Keratinocyte (primary cell): Measurements from ENCODE around the gene RPGRIP1. TPM values are rescaled to one million over a fixed set of nuclear protein-coding genes. Genes with fewer than 3 reads are reported as not detected.

Experiments
- DNase-seq: peaks from one replicate; pipeline ENCODE4 v3.0.0-alpha.2; 2011; ENCODE audit warnings: low read depth, missing footprints, low spot score
- FAIRE-seq: peaks from 2 replicates; lab custom pipeline; 2011; peaks lifted over from hg19 to GRCh38; lab: Jason Lieb, UNC
- H2AFZ ChIP-seq: 2 replicates; pipeline ENCODE4 v1.6.0; 2012; ENCODE audit warnings: low read length, control low read depth, inconsistent platforms; ENCODE audit not compliant: control insufficient read depth
- H3K27ac ChIP-seq: 2 replicates; pipeline ENCODE4 v1.5.1; 2011; ENCODE audit warnings: low read length; ENCODE audit not compliant: control insufficient read depth, insufficient read depth
- H3K27me3 ChIP-seq: 3 replicates; pipeline ENCODE4 v1.6.0; 2011; ENCODE audit warnings: low read length; ENCODE audit not compliant: control insufficient read depth, insufficient read depth; ENCODE audit errors: extremely low read depth
- H3K36me3 ChIP-seq, 2 experiments: 2 replicates in 1 of 2; 3 replicates in 1 of 2; pipeline ENCODE4 v1.5.1; 2011; ENCODE audit warnings: low read length in 2 of 2, mild to moderate bottlenecking in 1 of 2; ENCODE audit not compliant: control insufficient read depth in 2 of 2, insufficient read depth in 2 of 2; ENCODE audit errors: extremely low read depth in 1 of 2
- H3K4me1 ChIP-seq: 3 replicates; pipeline ENCODE4 v1.5.1; 2011; ENCODE audit warnings: low read length; ENCODE audit not compliant: control insufficient read depth, insufficient read depth; ENCODE audit errors: extremely low read depth
- H3K4me2 ChIP-seq: 3 replicates; pipeline ENCODE4 v1.6.0; 2011; ENCODE audit warnings: low read depth, low read length; ENCODE audit not compliant: control insufficient read depth, insufficient read depth; ENCODE audit errors: extremely low read depth
- H3K4me3 ChIP-seq, 3 experiments: fragments of 200-600 bp in 1 of 3; sonication (generic) in 1 of 3; 2 replicates in 2 of 3; 3 replicates in 1 of 3; pipeline ENCODE4 v1.5.1; 2011 to 2016; ENCODE audit warnings: low read length in 3 of 3, mild to moderate bottlenecking in 3 of 3, control low read depth in 2 of 3, inconsistent platforms in 1 of 3, low read depth in 1 of 3, mixed read lengths in 1 of 3, mixed run types in 1 of 3, moderate library complexity in 1 of 3; ENCODE audit not compliant: control insufficient read depth in 2 of 3, insufficient read depth in 2 of 3; ENCODE audit errors: extremely low read depth in 1 of 3
- H3K79me2 ChIP-seq: 2 replicates; pipeline ENCODE4 v1.6.0; 2012; ENCODE audit warnings: low read length; ENCODE audit not compliant: control insufficient read depth, insufficient read depth
- H3K9ac ChIP-seq: 3 replicates; pipeline ENCODE4 v1.6.0; 2011; ENCODE audit warnings: low read length; ENCODE audit not compliant: control insufficient read depth, insufficient read depth; ENCODE audit errors: extremely low read depth
- H3K9me1 ChIP-seq: 3 replicates; pipeline ENCODE4 v1.6.0; 2011; ENCODE audit warnings: low read length; ENCODE audit not compliant: control insufficient read depth, insufficient read depth; ENCODE audit errors: extremely low read depth
- H3K9me3 ChIP-seq: 2 replicates; pipeline ENCODE4 v1.5.1; 2012; ENCODE audit warnings: low read depth, low read length; ENCODE audit not compliant: control insufficient read depth
- H4K20me1 ChIP-seq: 3 replicates; pipeline ENCODE4 v1.6.0; 2011; ENCODE audit warnings: low read length; ENCODE audit not compliant: control insufficient read depth, insufficient read depth; ENCODE audit errors: extremely low read depth
- EZH2 ChIP-seq: IDR thresholded peaks from one replicate; pipeline ENCODE4 v1.6.1; 2012; ENCODE audit warnings: inconsistent platforms, mild to moderate bottlenecking, low read length, moderate library complexity
- dilution Hi-C: fragments of 300-500 bp; cut with MboI; formaldehyde crosslinking; loops from one replicate; pipeline ENCODE4 v1.7.0; 2020; ENCODE audit warnings: low sequenced_read_pairs; ENCODE audit not compliant: extremely low pct_ligation_motif_present
- polyA plus RNA-seq, 5 experiments: library from polyadenylated mRNA; depleted of rRNA in 3 of 5; stranded (reverse) in 3 of 5; stranded (forward) in 1 of 5; unstranded in 1 of 5; fragments of >200 nt; gene quantifications; 1 replicate in 1 of 5; 2 replicates in 3 of 5; 3 replicates in 1 of 5; pipeline versions ENCODE4 v1.2.1 to v1.2.3, GENCODE V29; 2011 to 2012; ENCODE audit warnings: missing spikeins in 2 of 5, low read depth in 1 of 5, low replicate concordance in 1 of 5
- TF ChIP-seq, protein P1 (sequence below), 3 experiments: IDR thresholded peaks in 1 of 3; conservative IDR thresholded peaks in 1 of 3; optimal IDR thresholded peaks in 1 of 3; 2 replicates in 2 of 3; 3 replicates in 1 of 3; pipeline versions ENCODE3 to v1.5.1; 2011; ENCODE audit warnings: low read length in 3 of 3, mild to moderate bottlenecking in 3 of 3, moderate library complexity in 2 of 3, control low read depth in 1 of 3, inconsistent platforms in 1 of 3; ENCODE audit not compliant: insufficient read depth in 2 of 3; ENCODE audit errors: extremely low read depth in 1 of 3

The RPGRIP1 gene
- polyA plus RNA-seq, 1 donor (not counting 4 experiments of a cell fraction or from before 2014, with no cell fraction given): 0.07 TPM

DNA sequence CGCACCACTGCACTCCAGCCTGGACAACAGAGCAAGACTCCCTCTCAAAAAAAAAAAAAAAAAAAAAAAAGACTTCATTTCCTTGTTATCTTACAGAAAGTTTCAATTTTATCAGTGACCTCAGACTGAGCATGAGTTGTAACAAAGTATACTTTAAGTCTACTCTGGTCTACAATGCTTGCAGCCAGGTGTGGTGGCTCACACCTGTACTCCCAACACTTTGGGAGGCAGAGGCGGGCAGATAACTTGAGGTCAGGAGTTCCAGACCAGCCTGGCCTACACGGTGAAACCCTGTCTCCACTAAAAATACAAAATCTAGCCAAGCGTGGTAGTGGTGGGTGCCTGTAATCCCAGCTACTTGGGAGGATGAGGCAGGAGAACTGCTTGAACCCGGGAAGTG, 28.7 kb upstream of the RPGRIP1 start:
- no peak for FAIRE-seq
- Histone ChIP-seq H3K9ac (no peak overlapping the region), H3K36me3 (peaks cover 23 to 41% of the 10 kb centered on the region in 2 experiments), H3K79me2 (peaks cover 100% of the 10 kb centered on the region), H2AFZ (no peak overlapping the region), H3K27ac (no peak overlapping the region), H3K4me3 (no peak overlapping the region), H4K20me1 (peaks cover 73% of the 10 kb centered on the region), H3K9me3 (no peaks in the 10 kb centered on the region), H3K4me1 (no peaks in the 10 kb centered on the region), H3K27me3 (no peaks in the 10 kb centered on the region), H3K4me2 (no peak overlapping the region), H3K9me1 (no peaks in the 10 kb centered on the region)
- TF ChIP-seq, protein P1, sequence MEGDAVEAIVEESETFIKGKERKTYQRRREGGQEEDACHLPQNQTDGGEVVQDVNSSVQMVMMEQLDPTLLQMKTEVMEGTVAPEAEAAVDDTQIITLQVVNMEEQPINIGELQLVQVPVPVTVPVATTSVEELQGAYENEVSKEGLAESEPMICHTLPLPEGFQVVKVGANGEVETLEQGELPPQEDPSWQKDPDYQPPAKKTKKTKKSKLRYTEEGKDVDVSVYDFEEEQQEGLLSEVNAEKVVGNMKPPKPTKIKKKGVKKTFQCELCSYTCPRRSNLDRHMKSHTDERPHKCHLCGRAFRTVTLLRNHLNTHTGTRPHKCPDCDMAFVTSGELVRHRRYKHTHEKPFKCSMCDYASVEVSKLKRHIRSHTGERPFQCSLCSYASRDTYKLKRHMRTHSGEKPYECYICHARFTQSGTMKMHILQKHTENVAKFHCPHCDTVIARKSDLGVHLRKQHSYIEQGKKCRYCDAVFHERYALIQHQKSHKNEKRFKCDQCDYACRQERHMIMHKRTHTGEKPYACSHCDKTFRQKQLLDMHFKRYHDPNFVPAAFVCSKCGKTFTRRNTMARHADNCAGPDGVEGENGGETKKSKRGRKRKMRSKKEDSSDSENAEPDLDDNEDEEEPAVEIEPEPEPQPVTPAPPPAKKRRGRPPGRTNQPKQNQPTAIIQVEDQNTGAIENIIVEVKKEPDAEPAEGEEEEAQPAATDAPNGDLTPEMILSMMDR (optimal IDR thresholded peaks at IDR 0.05 in 1 of 3, IDR thresholded peaks at IDR 0.05 in 1 of 3, conservative IDR thresholded peaks at IDR 0.05 in 1 of 3; ENCODE audit: extremely low read depth in 1 of 3, insufficient read depth in 2 of 3, low read length in 3 of 3): no peak
- no peak for TF ChIP-seq EZH2
- no peak for DNase-seq
- dilution Hi-C loops: no loop called here

DNA sequence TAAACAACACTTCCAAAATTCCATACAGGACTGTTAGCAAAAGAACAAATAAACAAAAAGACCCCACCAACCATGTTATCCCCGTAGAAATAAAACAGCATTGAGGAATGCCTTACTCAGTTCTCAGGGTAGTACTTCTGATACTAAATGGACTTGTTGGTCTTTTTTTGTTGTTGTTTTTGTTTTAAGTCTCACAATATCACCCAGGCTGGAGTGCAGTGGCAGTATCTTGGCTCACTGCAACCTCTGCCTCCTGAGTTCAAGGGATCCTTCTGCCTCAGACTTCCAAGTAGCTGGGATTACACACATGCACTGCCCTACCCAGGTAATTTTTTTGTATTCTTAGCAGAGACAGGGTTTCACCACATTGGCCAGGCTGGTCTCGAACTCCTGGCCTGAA, 27.7 kb upstream of the RPGRIP1 start:
- Histone ChIP-seq H4K20me1 (peaks cover 75% of the 10 kb centered on the region), H3K9me1 (no peaks in the 10 kb centered on the region), H2AFZ (no peak overlapping the region), H3K9me3 (no peaks in the 10 kb centered on the region), H3K36me3 (peaks cover 21 to 47% of the 10 kb centered on the region in 2 experiments), H3K9ac (no peak overlapping the region), H3K27ac (no peak overlapping the region), H3K4me3 (no peak overlapping the region), H3K4me2 (no peak overlapping the region), H3K79me2 (peaks cover 100% of the 10 kb centered on the region), H3K4me1 (no peaks in the 10 kb centered on the region), H3K27me3 (no peaks in the 10 kb centered on the region)
- dilution Hi-C loops: no loop called here
- FAIRE-seq (no peak), DNase-seq (no peak)
- TF ChIP-seq EZH2: no peak
- TF ChIP-seq, protein P1 (optimal IDR thresholded peaks at IDR 0.05 in 1 of 3, IDR thresholded peaks at IDR 0.05 in 1 of 3, conservative IDR thresholded peaks at IDR 0.05 in 1 of 3; ENCODE audit: extremely low read depth in 1 of 3, insufficient read depth in 2 of 3, low read length in 3 of 3): no peak
